HG02938 (cell line): ENCODE measurements around the gene CLRN1.

Experiments
- ATAC-seq: cut with Tn5 transposase; IDR thresholded peaks from one replicate; pipeline ENCODE4 v1.9.1; 2021; ENCODE audit warnings: mild to moderate bottlenecking, moderate library complexity; ENCODE audit not compliant: unreplicated experiment

Gene CLRN1

DNA sequence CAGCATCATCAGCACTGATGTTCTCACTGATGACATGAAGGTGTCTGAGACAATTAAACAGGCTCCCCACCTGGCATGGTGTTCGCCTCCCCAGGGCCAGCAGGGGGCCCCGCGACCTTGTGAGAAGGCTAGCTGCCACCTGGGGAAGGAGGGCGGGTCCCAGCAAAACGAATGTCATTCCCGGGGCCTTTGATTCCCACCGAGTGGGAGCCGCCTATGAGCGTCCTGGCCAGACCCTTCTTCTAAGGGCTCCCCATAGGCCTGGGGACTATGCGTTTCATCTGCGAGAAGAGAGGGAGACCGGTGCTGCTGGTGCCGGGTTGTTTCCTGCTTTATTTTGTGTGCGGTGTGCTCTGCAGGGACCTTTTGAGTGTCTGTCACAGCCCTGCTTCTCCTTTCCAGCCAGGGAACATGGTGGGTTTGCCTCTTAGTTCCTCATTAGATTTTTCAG is 46.8 kb downstream of the CLRN1 start:
- ATAC-seq: peak; percentile 90

DNA sequence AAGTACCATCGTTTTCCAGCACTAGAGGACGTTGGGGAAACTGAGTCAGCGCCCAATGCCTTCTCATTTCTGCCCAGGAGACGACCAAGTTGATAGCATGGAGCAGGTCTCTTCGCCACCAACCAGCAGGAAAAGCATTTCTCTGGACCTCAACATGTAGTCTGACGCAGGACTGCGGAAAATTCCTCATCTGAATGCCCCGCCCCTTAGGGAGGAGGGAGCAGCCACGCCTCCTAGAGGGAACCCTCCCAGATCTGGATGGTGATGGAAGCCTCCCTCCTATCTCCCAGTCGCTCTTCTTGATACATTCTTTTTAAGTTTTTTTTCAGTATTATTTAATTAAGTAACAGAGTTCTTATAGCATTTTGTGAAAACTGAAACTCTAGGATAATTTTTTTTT is 49.9 kb downstream of the CLRN1 start:
- no peak for ATAC-seq

DNA sequence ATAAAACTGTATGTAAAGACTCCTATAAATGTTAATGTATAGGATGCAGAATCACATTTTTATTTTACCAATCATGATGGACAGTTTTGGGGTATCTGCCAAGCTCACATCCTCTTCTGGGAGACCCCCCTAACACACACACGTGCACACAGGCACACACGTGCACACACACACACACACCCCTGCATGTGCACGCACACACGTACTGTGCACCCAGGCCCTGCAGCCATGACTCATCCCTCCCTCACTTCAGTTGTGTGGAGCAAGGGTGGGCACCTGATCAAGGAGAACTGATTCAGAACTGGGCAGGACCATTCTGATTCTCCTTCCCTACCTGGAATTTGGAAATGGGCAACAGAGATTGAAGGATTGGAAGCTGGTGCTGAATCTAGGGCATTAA is 51.3 kb downstream of the CLRN1 start:
- no peak for ATAC-seq

DNA sequence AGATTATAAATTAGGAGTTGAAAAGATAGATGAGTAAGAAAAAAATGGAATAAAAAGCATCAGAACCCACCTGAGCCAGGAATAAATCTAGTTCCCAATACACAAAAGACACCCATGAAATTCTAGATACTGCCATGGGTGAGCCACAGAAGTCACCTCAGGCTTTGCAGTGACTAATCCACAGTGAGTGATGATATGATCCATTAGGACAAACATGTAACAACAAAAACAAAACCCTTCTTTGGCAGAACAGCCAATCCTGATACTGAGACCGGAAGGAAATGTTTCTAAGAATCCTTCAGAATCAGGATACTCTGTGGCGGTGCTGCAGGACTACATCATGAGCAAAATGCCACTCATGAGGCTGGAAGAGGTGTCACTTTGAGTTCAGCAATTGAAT is 52.3 kb downstream of the CLRN1 start:
- no peak for ATAC-seq

DNA sequence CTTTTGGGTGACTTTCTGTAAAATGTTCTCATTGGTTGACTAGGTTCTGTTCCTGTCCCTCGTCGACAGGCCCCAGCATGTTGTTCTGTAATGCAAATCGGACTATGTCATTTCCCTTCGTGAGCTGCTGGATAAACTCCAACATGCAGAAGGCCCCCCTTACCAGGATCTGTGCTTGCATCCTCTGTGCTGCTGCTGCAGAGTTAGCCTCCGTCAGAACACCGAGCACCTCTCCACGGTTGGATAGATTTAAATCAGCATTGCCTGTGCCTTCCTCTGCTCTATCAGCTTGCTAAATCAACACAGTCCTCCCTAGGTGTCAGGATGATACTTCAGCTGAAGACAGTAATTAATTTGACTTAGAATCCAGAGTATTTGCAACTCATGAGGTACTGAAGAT is 54.6 kb downstream of the CLRN1 start:
- no peak for ATAC-seq

DNA sequence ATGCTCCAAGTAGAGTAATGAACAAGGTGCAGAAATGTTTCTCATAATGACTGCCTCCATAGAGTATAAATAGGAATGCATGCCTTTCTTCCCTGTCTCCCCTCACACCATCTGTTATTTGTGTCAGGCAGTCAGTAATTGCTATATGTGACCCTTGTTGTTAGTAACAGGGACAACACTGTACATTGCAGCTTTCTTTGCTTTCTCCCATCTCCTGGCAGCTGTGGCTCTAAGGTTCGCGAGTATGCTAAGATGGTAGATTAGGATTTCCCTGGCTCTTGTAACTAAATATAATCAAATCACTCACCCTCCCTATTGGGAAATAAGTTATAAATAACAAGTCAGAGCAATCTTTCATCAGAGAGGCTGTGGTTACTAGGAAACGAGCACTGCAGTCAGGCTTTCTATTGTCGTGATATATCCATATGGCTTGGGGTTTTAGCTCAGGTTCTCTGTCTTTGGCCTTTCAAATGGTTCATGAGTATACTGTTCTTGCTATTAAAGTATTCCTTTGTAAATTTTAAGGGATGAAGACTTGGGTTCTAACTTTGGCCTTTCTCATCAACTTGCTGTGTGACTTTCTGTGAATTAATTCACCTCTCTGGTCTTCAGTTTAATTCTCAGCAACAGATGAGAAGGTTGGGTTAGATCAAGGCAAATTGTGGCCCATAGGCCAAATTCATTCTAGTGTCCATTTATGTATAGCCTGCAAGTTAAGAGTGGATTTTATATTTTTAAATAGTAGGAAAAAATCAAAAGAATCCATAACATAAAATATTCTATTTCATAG is 59.2 kb downstream of the CLRN1 start:
- ATAC-seq: peak; percentile 36

DNA sequence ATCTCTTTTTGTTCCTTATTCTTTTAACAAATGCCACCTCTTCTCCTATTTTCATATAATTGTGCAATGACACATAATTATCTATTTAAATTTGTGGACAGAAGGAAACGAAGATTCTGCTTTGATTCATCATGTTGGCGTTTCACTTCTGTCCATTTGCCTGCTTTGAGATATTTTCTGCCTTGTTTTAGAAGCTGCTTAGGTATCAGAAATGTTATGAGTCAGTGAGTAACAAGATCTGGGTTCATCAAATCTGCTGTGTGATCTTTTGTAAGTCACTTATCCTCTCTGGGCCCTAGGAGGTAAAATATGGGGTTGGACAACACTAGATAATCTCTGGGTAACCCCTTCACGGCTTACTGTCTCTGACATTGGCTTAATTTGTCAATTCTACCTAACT is 60.0 kb downstream of the CLRN1 start:
- ATAC-seq: peak; percentile 71

DNA sequence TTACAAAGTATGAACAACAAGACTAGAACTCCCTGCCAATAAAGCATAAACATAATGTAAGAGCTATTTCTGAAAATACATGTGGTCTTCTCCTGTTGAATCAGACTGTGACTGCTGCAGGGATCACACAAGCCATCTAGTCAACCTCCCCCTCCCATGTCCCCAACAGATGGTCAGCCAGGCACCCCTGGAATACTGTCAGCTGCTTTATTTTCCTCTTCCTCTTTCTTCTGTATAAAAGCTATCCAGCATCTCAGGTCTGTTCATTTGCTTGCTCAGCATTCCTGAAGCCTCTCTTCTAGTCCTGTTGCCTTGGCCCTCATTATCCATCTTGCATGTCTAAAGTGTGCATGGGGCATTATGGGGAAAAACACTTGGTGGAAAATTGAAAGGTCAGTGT is 60.8 kb downstream of the CLRN1 start:
- no peak for ATAC-seq

DNA sequence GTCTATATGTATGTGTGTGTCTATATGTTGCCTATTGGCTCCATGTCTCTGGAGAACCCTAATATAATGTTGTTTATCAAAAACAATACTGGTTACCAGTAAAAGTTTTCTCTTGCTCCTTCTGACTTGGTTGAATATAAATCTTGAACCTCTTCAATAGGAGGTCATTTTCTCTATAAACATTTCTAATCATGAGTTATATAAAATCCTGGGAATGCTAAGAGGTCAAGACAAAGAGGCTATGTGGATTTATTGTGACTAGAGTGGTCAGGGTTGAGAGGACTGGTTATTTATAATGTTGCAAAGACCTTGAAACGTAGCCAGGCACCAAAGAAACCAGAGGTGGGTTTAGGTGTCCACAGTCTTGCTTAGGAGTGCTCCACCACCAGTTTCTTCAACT is 66.1 kb downstream of the CLRN1 start:
- no peak for ATAC-seq

DNA sequence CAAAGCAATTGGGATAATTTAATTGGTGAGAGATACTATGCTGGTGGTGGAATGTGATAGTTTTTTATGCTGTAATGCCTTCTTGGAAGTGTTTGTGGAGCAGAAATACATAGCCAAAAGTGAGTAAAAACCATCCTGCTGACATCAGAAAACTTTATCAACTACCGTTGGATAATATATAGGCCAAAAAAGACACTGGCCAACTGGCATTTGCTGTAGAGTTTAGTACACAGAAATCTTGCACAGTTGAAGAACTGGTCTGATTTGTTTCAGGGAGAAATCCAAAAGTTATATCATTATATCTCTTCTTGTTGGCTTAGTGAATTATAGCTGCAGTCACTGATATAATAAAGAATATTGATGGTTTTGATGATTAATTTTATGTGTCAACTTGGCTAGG is 66.8 kb downstream of the CLRN1 start:
- no peak for ATAC-seq

DNA sequence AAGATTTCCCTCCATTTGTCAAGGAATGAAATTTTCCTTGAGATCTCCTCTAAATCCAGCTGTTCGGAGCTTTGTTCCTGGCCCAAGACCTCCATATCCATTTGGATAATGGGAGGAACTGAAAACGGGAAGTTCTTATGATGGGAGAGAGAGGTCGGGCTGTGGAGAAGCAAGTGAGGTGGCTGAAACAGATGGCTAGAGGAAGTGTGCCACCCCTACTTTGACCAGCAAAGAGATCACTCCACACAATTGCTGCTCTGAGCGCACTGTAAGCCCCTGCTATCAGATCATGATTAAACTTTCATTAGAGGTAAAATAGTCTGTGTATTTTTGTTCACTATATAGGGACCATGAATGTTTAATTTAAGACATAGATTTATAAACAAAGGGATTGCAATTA is 67.2 kb downstream of the CLRN1 start, which contains the start of gene MINDY4B:
Gene MINDY4B, minus strand, starts transcription at position 101 of the 400 bp plus-strand sequence. Its CDS starts 0 bp downstream, at position 101.
- ATAC-seq: no peak

DNA sequence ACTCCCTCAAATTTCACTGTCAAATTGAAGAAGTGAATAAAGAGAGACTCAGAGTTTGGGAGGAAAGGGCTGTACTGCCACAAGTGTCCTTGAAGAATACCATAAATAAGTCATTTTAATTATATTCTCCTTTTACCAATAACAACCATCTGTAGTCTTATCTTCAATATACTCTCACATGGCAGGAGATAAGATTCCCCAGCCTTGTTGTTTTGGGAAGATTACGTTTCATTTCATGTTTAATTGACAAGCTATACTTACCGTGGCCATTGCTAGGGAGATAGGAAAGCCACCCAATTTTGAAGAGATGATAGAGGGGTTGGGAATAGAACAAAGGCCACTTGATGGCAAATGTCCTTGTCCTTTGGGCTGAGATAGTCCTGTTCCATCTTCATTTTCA is 69.5 kb downstream of the CLRN1 start:
- no peak for ATAC-seq

DNA sequence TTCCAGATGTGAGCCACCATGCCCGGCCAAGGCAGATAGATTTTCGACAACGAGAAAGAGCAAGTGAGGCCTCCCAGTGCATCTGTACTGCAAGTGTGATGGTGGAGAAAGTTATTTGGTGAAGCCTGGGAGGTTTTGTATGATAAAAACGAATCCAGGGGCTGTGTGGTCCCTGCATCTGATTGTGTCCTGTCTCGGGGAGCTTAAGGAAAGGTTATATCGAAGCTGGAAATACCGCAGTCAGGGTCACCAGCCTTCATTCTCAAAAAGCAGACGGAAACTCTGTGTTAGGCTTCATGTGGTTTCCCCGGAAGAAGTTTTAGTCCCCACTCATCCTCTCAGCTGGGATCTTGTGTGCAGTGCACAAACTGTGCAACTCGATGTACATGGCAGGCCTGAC is 70.7 kb downstream of the CLRN1 start:
- no peak for ATAC-seq

DNA sequence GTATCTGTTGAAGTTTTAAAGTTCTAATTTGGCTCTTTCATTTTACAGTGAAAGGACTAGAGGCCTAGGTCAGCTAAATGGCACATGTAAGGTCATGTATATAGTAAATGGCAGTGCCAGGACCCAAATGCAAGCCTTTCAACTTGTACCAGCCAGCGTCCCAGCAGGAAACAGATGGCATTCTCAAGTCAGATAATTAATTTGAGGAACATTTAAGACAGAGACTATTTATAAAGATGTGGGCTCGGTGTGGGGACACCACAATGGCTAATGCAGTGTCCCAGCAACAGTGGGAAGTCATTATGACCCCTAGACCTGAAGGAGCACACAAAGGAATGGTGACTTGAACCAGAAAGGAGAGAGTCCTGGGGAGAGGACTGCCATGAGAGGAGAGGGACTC is 73.4 kb downstream of the CLRN1 start:
- ATAC-seq: no peak

DNA sequence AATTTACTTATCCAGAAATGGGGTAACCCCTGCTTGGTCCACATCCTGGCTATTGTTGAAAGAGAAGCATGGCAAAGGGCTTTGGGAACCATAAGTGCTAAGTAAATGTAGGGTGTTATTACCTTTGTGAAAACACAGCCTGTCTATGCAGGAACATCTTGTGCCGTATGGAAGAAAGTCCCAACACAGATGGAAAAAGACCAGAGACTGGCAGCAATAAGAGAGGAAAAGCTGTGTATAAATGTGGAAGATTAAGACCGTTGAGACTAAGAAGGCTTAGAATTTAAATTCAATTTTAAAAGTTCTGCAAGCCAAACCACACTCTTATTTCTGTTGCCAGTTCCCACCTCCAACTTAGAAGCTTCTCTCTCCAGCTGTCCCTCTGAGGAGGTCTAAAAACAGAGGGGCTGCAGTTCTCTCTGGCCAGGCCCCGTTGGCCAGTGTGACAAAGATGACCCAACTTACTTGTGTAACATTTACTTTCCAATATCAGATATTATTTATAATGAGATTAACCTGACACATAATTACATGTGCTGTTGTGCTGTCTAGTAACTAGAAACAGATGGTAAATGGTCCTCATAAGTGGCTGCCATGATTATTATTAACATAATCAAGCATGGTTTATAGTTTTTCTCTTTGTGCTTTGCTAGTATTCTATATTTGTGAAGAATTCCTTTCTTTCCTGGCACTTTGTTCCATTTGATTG is 74.3 kb downstream of the CLRN1 start:
- no peak for ATAC-seq

DNA sequence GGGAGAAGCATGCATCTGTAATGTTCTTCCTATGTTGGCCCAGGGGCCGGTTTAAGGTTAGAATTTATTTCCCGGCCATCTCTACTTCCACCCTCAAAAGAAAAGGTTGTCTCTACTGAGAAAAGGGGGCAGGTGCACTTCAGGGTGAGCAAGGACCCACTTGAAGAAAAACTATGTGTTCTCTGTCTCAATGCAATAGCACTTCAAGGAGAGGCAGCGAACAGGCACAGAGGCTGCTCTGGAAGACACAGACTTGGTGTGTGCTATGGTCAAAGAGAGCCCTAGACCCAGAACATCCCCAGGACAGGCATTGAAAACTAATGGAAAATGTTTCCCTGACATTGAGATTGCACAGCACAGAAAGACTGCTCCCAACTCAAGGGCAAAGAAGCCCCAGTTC is 74.9 kb downstream of the CLRN1 start:
- no peak for ATAC-seq

DNA sequence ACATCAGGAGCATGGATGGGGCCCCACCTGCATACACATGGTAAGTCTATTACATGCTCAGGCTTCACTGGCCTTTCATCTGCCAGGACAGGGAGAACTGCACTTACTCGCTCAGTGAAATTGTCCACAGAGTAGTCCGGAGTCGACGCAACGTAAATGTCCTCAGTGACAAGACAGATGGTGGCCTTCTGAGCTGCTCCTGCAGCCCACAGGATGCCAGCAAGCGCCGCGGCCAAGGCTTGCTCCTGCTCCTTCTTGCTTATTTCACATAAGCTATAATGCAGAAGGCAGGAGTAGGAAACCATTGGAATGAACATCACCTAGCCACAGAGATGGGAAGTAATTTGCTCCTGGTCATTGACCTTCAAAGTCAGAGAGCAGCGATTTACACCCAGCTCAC is 81.7 kb downstream of the CLRN1 start:
- no peak for ATAC-seq

DNA sequence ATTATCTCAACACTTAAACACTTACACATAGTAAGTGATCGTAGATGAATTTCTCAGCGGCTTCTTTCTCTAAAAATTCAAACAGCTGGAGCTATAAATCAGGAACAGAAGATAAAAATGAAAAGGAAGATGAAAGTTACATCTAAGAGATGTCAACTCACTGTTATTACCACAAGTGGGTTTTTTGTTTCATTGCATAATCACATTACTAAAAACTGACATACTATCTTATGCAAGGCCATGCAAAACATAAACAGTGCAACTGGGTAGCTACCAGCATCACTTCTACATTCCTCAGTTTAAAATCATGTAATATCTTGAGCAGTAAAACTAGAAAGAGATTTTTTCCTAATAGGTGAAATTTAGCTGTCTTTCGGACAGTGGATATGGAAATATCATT is 82.2 kb downstream of the CLRN1 start:
- ATAC-seq: no peak

DNA sequence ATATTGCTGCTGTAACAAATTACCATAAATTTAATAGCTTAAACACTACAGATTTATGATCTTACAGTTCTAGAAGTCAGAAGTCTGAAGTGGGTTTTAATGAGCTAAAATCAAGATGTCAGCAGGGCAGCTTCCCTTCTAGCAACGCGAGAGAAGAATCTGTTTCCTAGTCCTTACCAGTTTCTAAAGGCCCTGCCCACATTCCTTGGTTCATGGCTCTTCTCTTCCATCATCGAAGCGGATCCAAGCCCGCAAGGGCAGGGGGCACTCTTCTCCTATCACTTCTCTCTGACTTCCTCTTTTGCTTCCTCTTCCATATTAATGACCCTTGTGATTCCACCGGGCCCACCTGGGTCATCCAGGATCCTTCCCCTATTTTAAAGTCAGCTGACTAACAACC is 83.4 kb downstream of the CLRN1 start:
- ATAC-seq: no peak

DNA sequence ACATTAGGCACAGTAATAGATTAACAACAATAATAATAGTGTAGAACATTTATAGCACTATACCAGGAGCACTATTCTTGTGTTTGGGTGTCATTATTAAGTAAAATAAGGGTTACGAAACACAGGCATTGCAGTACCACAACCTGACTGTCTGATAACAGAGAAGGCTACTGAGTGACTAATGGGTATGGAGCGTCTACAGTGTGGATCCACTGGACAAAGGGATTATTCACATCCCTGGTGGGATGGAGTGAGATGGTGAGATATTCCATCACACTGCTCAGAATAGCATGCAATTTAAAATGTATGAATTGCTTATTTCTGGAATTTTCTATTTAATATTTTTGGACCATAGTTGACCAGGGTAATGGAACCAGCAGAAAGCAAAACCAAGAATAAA is 85.5 kb downstream of the CLRN1 start:
- ATAC-seq: no peak

DNA sequence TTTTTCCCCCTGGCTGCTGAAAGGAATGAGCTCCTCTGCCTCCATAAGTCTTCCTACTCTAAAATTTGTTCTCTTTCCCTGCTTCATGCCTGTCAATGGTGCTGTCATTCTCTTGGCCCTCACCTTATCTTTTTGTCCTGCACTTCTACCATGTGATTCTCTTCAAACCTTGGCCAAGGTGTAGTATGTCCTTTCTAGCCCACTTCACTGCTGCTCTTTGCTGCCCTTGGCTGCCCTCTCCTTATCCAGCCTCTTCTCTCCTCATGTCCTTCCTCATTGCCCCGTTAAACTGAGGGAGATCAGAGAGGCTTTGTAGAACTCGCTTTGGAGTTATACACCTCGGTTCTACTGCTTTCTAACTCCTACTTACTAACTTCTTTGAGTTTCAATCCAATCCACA is 87.0 kb downstream of the CLRN1 start:
- no peak for ATAC-seq

DNA sequence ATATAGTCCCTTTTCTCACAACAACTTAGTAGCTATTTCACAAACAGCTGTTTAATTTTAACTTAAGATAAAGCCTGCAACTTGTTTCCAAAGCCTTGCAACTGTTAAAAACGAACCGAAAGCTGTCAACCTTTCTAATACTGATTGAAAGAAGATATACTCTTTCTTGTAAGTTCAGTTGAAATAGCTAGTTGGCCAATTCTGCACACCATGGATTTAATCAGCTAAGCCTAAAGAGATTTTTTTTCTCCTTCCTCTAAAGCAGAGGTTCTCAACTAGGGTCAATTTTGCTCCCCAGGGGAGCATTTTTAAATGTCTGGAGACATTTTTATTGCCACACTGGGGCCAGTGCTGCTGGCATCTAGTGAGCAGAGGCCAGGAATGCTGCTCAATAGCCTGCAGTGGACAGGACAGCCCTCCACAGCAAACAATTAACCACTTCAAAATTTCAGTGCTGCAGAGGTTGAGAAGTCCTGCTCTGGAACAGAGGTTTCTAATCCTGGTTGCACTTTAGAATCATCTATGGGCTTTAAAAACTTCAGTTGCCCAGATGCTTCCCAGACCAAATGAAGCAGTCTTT is 93.4 kb downstream of the CLRN1 start:
- ATAC-seq: no peak
